LNCaP clone FGC (cell line): ENCODE data around the gene CATSPERB.
"Not testable (repeated sequence)": the region's sequence is repeated elsewhere in the genome, so short reads cannot be mapped to it uniquely, and the experiment has no call there.

Experiments
- DNase-seq: peaks from one replicate; pipeline ENCODE4 v3.0.0-alpha.2; 2011; ENCODE audit warnings: low read depth
- H3K4me3 ChIP-seq: 2 replicates; pipeline ENCODE4 v1.5.1; 2011; ENCODE audit warnings: mild to moderate bottlenecking, low read depth, low read length, control low read depth
- CTCF ChIP-seq: IDR thresholded peaks from 2 replicates; pipeline ENCODE4 v1.5.1; 2012; ENCODE audit warnings: mild to moderate bottlenecking; ENCODE audit not compliant: control insufficient read depth, insufficient read depth; ENCODE audit errors: extremely low read depth

The CATSPERB gene

GRCh38 chr14:91748049-91748448, 16.2 kb upstream of the CATSPERB start:
- no peak overlapping the region for H3K4me3 ChIP-seq
- no peak for TF ChIP-seq CTCF
- no peak for DNase-seq

- TF ChIP-seq CTCF = no peak
- H3K4me3 ChIP-seq = no peak overlapping the region
- DNase-seq = no peak
These were observed 13.5 kb upstream of the CATSPERB start for GRCh38 chr14:91745344-91745743.

- no peak overlapping the region for H3K4me3 ChIP-seq
- TF ChIP-seq CTCF = 0 out of 2 replicates have a peak, but pooled peaks have one; percentile 4
- peak; percentile 83 for DNase-seq
These were observed 12.2 kb upstream of the CATSPERB start for GRCh38 chr14:91744068-91744480.

GRCh38 chr14:91743305-91743653, 11.4 kb upstream of the CATSPERB start:
- DNase-seq = no peak
- no peak overlapping the region for H3K4me3 ChIP-seq
- no peak for TF ChIP-seq CTCF

GRCh38 chr14:91742621-91743304, 10.9 kb upstream of the CATSPERB start:
- no peak overlapping the region for H3K4me3 ChIP-seq
- no peak for DNase-seq
- no peak for TF ChIP-seq CTCF

GRCh38 chr14:91739867-91740266, 8.0 kb upstream of the CATSPERB start:
- not testable (repeated sequence) for H3K4me3 ChIP-seq, DNase-seq

- no peak for TF ChIP-seq CTCF
- DNase-seq = no peak
- H3K4me3 ChIP-seq = no peak overlapping the region
These were observed 5.7 kb upstream of the CATSPERB start for GRCh38 chr14:91737619-91738018.
